ENCODE data around the gene GFRA1.

Gene GFRA1, protein sequence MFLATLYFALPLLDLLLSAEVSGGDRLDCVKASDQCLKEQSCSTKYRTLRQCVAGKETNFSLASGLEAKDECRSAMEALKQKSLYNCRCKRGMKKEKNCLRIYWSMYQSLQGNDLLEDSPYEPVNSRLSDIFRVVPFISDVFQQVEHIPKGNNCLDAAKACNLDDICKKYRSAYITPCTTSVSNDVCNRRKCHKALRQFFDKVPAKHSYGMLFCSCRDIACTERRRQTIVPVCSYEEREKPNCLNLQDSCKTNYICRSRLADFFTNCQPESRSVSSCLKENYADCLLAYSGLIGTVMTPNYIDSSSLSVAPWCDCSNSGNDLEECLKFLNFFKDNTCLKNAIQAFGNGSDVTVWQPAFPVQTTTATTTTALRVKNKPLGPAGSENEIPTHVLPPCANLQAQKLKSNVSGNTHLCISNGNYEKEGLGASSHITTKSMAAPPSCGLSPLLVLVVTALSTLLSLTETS

GRCh38 chr10:116272440-116273283 lies at the start of gene GFRA1:
GFRA1 (minus strand) TSS chr10:116273206; CDS start chr10:116272029, 1,177 bp downstream.
- no peak for DNase-seq

- DNase-seq = no peak
Observed at GRCh38 chr10:116316503-116316902, 43.5 kb upstream of the GFRA1 start.

- no peak for DNase-seq
Observed at GRCh38 chr10:116312548-116312947, 39.5 kb upstream of the GFRA1 start.

- DNase-seq = no peak
Observed at GRCh38 chr10:116311706-116312490, 38.9 kb upstream of the GFRA1 start.

- no peak for DNase-seq
Observed at GRCh38 chr10:116311016-116311415, 38.0 kb upstream of the GFRA1 start.

- no peak for DNase-seq
Observed at GRCh38 chr10:116307455-116307854, 34.4 kb upstream of the GFRA1 start.

DNA sequence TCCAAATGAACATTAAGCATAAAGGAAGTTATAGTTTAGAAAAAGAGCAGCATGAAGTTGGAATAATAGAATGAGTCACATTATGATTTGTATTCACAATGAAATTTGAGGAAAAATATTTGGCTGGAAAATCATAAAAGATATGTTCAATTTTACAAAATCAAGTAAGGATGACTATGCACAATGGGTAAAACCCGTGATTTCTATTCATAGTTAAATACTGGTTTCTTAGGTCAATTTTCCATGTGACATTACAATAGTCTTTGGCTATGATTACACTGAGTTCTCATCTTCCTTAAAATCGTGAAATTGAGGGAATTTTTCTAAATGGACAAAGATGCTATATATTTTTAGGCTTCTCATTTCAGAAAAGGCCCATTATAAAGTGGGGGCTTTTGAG lies 33.8 kb upstream of the GFRA1 start:
- DNase-seq = no peak

GRCh38 chr10:116304923-116305322 lies 31.9 kb upstream of the GFRA1 start:
- no peak for DNase-seq

DNA sequence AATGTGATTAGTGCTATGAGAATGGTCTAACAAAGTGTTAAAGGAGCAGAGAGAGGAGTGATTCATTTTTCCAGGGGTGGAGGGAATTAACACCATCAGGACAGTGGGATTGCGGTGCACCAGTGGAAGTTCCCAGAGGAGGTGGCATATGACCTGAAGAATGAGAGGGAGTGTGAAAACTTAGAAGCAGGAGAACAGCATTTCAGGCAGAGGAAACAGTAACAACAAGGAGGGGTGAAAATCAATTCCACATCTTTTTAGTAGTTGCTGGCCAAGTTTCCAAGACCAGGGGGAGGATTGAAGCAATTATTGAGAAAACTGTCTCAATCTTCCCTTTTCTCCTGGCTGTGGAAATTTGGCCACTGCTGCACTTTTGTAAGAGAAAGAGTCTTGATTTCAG lies 27.5 kb upstream of the GFRA1 start:
- no peak for DNase-seq

- no peak for DNase-seq
Observed at GRCh38 chr10:116298586-116298985, 25.6 kb upstream of the GFRA1 start.

DNA sequence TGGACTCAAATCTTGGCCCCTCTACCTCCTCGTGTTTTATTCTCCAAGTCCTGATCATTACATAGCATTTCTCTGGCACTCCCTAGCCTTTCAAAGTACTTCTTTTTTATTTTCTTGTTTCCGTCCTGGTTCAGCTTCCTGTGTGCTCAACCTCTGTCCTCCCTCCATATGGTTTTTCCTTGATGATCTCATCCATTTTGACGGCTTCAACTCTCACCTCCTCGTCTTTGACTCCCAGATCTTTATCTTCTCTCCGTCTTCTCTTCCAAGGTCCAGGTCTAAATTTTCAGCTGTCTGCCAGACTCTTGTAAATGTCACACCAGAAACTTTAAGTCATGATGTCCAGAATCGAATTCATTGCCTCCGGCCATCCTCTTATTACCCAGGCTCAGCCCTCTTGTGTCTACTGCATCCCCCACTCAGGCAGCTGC lies 23.3 kb upstream of the GFRA1 start:
- DNase-seq = no peak

DNA sequence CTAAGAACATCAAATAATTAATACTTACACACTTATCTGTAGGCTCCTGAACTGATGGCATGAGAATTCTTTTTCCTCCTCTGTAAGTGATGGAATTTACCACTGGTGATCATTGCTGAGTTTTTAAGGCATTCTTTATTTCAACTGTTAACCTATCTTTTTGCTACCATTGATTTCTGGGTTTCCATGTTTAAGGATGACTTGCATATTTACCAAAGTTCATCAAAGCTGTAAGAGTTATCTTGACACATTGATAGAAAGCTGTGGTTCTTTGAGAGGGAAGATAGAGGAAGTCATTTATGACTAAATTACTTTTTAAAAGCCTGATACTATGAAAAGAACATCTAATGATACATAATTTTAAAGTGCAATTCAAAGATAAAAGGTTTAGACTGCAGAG lies 19.5 kb upstream of the GFRA1 start:
- DNase-seq = no peak

- DNase-seq = no peak
Observed at GRCh38 chr10:116289652-116290051, 16.6 kb upstream of the GFRA1 start.

DNA sequence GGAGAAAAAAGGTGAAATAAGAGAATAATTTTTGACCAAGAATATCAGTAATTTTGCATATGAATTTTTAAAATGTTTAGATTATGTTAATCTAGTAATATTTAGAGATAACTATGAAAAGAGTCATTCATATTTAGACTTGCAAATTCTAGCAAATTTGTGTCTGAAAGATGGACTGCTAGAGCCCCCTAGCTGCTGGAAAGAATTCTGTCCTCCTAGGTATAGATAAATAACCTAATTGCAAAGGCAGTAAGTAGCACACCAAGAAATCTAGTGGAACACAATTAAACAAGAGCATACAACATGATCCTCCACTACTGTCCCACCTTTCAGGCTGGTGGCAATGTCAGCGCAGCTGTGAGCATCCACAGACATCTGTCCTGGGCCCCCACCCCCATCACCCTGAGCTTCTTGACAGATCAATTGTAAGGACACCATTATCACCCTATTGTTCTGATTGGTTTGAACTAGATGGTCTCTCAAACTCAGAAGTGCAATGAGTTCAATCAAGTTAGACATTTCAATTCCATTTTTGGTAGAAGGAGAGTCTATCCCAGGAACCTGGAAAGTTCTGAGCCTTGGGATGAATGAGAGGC lies 15.0 kb upstream of the GFRA1 start:
- DNase-seq = no peak

GRCh38 chr10:116286626-116287200 lies 13.7 kb upstream of the GFRA1 start:
- no peak for DNase-seq

DNA sequence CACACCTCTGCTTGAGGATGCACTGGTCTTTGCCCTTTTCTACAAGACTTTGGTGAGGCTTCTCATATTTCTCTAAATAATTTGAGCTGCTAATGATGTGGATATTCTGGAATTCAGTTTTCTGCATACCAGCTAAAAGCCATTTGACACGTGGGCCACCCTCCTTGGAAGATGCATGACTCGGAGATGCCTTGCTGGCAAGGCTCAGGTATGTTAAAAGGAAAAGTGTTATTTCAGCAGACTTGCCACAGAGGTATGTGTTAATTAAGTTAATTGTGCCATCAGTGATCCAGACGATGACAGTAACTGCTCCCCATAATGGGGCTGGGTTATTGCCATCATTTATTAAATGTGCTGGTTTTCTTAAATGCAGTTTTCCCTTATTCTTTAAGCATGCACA lies 8.8 kb upstream of the GFRA1 start:
- no peak for DNase-seq

- DNase-seq = no peak
Observed at GRCh38 chr10:116278846-116279245, 5.8 kb upstream of the GFRA1 start.

GRCh38 chr10:116276981-116277380 lies 4.0 kb upstream of the GFRA1 start:
- DNase-seq = no peak

- DNase-seq = no peak
Observed at GRCh38 chr10:116274064-116274904, 1.3 kb upstream of the GFRA1 start.

GRCh38 chr10:116271593-116272439 lies 1.2 kb downstream of the GFRA1 start:
- no peak for DNase-seq

All from activated T-cell treated with anti-CD3 and anti-CD28 coated beads, Interleukin-2, amount 50 U/mL, for 1 hour (primary cell).